ENCODE data around the gene YIPF3.

Gene YIPF3

GRCh38 chr6:43465948-43466347 is 50.8 kb downstream of the YIPF3 start:
- POLR2A ChIA-PET = no interaction called here
- no peak for DNase-seq (ENCODE audit: extremely low spot score)
- CTCF ChIA-PET = interaction anchor here (0.8 to 1.4 kb wide), 3 partner anchors 11 to 41 kb away, joined by 3 to 5 read pairs (median 3); partner anchors contain the start of gene DLK2
- TF ChIP-seq, protein P1, sequence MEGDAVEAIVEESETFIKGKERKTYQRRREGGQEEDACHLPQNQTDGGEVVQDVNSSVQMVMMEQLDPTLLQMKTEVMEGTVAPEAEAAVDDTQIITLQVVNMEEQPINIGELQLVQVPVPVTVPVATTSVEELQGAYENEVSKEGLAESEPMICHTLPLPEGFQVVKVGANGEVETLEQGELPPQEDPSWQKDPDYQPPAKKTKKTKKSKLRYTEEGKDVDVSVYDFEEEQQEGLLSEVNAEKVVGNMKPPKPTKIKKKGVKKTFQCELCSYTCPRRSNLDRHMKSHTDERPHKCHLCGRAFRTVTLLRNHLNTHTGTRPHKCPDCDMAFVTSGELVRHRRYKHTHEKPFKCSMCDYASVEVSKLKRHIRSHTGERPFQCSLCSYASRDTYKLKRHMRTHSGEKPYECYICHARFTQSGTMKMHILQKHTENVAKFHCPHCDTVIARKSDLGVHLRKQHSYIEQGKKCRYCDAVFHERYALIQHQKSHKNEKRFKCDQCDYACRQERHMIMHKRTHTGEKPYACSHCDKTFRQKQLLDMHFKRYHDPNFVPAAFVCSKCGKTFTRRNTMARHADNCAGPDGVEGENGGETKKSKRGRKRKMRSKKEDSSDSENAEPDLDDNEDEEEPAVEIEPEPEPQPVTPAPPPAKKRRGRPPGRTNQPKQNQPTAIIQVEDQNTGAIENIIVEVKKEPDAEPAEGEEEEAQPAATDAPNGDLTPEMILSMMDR (IDR thresholded peaks at IDR 0.05; ENCODE audit: control extremely low read depth, extremely low read depth, low read depth, missing control alignments) = no peak

DNA sequence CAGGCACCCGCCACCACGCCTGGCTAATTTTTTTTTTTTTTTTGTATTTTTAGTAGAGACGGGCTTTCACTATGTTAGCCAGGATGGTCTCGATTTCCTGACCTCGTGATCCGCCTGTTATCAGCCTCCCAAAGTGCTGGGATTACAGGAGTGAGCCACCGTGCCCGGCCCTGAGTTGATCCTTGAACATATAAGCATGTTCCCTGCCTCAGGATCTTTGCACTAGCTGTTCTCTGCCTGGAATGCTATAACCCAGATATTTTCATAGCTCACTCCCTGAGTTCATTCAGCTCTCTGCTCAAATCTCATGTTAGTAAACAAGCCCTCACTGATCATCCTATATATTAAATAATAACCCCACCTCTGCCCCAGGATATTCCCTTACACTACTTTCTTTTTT is 52.4 kb downstream of the YIPF3 start:
- no peak for DNase-seq (ENCODE audit: extremely low spot score)
- ChIA-PET POLR2A (interaction anchor here (0.7 kb wide), 1 partner anchor 20 kb away, joined by 7 read pairs; no protein-coding TSS in a partner anchor), CTCF (interaction anchor here (0.9 to 2.2 kb wide), 3 partner anchors 10 to 41 kb away, joined by 3 to 6 read pairs (median 3); no protein-coding TSS in a partner anchor)
- TF ChIP-seq, protein P1 (IDR thresholded peaks at IDR 0.05; ENCODE audit: control extremely low read depth, extremely low read depth, low read depth, missing control alignments) = no peak

- CTCF ChIA-PET = interaction anchor here (1.3 to 1.7 kb wide), 2 partner anchors 15 to 35 kb away, joined by 4 read pairs; partner anchors contain the start of genes ABCC10 and TJAP1
- TF ChIP-seq, protein P1 (IDR thresholded peaks at IDR 0.05; ENCODE audit: control extremely low read depth, extremely low read depth, low read depth, missing control alignments) = no peak
- POLR2A ChIA-PET = no interaction called here
- DNase-seq (ENCODE audit: extremely low spot score) = no peak
Observed at GRCh38 chr6:43461936-43462335, 54.8 kb downstream of the YIPF3 start.

Data from GM10248 (cell line).